NCI-H2171 treated with DMSO at 0.1 percent for 48 hours (cell line): ENCODE results near the gene ADARB2.

Source experiments
- DNase-seq: peaks from one replicate; lab custom pipeline; 2025; lab: John Stamatoyannopoulos, UW

The ADARB2 gene

DNA sequence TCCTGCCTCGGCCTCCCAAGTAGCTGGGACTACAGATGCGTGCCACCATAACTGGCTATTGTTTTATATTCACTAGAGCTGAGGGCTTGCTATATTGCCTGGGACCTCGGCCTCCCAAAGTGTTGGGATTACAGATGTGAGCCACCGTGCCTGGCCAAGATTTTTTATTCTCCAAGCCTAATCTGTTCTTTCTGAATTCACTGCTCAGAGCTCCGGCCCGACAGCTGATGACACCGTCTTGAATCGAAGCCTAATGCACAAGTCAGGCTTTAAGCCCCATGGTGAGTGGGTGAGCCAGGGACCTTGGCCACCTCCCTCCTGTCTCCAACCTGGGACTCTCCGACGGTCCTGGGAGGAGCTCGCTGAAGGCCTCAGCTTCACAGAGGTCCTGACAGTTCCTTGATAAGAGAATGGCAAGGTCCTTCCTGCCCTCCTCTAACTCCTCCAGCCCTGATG, 342.3 kb downstream of the ADARB2 start:
- DNase-seq = no peak

DNA sequence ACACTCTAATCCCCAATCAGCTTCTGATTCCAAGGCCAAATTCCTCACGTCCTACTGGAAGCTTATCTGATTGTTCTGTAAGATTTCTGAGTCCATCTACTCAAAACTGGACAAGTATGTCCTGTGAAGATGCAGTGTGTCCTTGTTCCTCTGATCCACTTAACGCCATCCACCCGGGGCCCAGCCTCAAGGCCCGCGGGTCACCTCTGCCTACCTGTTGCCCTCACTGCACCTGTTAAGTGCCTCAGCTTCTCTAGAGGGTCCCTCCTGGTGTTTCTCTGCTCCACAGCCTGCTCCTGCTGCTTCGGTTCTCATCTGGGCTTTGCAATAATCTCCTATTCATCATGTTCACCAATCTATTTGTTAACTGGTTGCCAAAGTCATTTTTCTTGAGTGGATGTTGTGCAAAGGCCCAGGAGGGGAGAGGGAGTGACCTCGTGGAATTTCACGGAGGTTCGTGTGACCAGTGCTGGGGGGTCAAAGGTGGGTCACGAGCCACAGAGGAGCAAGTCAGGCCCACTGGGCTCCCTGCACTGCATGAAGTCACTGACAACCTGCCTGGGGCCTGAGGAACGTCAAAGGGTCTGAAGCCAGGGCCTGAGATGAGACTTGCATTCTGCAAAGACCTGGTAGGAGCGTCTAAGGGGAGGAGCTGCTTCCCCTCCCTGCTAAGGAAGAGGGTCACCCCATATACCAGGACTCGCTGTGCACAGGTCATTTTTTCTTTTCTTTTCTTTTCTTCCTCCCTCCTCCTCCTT, 343.0 kb downstream of the ADARB2 start:
- no peak for DNase-seq

DNA sequence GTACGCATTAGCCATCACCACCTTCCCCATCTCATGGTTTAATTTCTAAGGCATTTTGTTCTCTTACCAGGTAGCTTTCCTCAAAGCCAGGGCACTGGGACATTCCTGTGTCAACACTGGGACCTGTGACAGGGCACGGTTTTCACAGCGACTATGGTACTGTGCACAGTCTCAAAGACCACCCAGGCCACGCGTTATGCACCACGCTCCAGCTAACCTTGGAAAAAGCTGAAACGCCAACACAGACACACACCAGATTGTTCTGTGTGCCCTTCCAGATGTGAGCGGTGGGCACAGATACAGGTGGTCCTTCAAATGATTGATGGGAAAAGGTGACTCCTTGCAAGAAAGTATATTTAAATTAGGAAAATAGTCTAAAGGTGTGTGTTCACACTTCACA, 343.8 kb downstream of the ADARB2 start:
- no peak for DNase-seq

GRCh38 chr10:1392127-1392526, 345.2 kb downstream of the ADARB2 start:
- no peak for DNase-seq

DNA sequence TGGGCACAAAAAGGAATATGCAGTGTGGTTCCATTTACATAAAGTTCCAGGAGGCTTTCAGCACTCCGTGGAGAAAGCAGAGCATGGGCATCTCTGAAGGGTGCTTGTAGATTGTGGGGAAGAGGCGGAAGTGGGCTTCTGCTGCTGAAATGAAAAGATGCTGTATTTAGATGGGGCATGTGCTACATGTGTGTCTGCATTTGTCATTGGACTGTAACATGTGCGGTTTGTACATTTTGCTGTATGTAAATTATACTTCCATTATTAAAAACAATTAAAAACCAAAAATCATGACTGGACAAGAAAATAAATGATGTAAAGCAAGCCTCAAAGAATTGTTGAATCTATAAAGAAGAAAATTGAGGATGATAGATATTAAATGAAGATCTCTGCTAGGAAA, 347.1 kb downstream of the ADARB2 start:
- DNase-seq = no peak

DNA sequence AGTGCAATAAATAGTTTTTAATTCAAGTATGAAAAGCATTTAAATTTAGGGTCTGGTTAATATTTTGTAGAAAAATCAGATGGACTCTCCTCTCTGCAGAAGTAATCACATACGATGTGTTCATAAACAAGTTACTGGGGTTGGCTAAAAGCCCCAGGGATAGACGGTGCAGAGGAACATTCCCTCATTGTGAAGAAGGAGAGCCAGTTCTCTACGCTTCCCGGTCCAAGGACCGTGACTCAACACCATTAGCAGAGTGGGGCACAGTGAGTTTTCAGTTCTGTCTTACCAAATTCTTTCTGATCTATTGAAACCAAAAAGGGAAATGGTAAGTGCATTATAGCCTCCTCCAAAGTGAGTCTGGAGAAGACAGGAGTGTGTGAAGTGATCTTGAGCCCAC, 353.3 kb downstream of the ADARB2 start:
- no peak for DNase-seq

- DNase-seq = no peak
Observed at GRCh38 chr10:1382711-1383110, 354.6 kb downstream of the ADARB2 start.

DNA sequence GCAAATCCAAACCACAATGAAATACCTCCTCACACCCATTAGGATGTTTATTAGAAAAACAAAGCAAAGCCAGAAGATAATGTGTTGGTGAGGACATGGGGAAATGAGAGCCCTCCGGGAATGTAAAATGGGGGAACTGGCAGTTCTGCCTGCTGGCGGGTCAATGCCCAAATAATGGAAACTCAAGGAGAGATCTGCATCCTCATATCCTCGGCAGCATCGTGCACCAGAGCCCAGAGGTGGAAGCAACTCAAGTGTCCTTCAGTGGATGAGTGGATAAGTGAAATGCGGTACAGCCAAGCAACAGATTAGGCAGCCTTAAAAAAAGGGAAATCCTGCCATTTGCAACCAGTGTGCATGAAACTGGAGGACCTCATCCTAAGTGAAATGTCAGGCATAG, 356.0 kb downstream of the ADARB2 start:
- no peak for DNase-seq

- DNase-seq = no peak
Observed at GRCh38 chr10:1380088-1380671, 357.1 kb downstream of the ADARB2 start.

- DNase-seq = no peak
Observed at GRCh38 chr10:1379601-1380000, 357.7 kb downstream of the ADARB2 start.

GRCh38 chr10:1378473-1378872, 358.9 kb downstream of the ADARB2 start:
- no peak for DNase-seq

- DNase-seq = no peak
Observed at GRCh38 chr10:1377740-1378397, 359.5 kb downstream of the ADARB2 start.

GRCh38 chr10:1377231-1377630, 360.1 kb downstream of the ADARB2 start:
- DNase-seq = no peak

GRCh38 chr10:1376384-1376945, 360.9 kb downstream of the ADARB2 start:
- no peak for DNase-seq

GRCh38 chr10:1375346-1376170, 361.8 kb downstream of the ADARB2 start:
- no peak for DNase-seq

DNA sequence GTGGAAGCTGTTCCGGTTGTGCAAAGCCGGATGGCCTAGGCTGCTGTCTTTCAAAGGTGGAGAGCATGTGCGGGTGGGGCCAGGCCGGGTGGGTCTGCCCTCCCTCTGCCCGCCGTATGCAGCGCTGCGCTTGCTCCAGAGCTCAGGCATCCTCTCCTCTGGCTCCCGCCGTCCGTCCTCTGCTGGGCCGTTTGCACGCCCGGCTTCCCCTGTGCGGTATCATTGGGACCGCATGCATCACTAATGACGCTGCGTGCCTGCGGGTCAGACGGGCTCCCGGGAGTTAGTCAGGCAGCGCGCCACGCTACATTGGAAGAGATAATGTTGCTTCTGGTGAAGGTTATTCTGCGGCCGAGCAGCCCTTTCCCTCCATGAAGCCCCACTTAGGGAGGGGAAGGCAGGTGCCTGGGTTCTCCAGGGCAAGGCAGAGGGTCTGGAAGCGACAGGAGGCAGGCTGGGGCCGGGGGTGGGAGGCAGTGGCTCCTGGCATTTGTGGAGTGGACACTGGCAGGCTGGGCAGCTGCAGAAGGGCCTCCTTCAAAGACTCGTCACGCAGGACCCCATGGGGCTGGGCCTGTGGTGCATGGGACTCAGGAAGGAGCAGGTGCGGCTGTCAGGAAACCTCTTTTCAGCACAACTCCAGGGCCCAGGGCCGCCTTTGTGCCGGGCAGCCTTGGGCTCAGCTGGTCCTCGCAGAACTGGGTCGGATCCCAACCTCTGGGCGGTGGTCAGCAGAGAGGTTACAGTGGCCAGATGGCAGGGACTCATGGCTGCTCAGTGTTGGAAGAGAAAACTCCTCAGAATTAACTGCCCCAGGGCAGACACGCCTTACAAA, 362.6 kb downstream of the ADARB2 start:
- no peak for DNase-seq

DNA sequence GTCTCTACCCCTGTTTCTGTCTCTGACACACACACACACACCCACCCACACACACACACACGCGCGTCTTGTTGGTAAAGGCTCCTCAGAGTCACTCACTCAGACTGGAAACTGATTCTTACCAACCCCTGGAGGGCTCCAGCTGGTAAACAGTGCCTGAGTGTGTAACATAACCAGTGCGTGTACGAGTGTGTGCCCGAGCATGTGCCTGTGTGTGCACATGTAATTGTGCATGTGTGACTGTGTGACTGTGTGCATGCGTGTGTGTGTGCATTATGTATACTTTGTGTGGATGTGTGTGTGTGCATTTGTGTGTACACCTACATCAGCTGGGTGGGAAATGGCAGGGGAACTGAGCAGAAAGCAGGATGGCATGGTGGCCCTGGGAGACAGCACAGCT, 364.0 kb downstream of the ADARB2 start:
- no peak for DNase-seq

- DNase-seq = no peak
Observed at GRCh38 chr10:1372212-1372611, 365.1 kb downstream of the ADARB2 start.

GRCh38 chr10:1370298-1370697, 367.0 kb downstream of the ADARB2 start:
- no peak for DNase-seq

- DNase-seq = no peak
Observed at GRCh38 chr10:1369665-1370064, 367.7 kb downstream of the ADARB2 start.

DNA sequence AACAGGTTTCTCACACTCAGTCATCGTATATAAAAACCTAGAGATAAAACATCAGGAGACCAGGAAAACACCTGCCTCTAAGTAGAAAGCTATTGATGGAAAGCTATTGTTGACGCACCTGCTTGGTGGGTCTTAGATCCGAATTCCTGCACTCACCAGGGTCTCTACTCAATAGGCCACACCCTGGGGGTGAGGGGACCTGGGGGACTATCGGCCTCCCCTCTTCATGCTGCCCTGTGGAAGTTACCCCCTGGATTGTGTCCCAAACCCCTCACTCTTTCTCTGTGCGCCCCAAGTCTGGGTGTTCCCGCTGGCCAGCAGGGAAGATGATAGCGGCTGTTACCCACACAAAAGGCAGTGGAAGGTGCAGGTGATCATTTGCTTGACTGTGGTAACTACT, 368.1 kb downstream of the ADARB2 start:
- DNase-seq = no peak
